Frontal cortex (tissue), 4 donors: Measurements from ENCODE around the gene SUSD3. TPM values are rescaled to one million over a fixed set of nuclear protein-coding genes. Genes with fewer than 3 reads are reported as not detected.

Experiments
- DNase-seq, 2 donors: peaks; one replicate each; pipeline ENCODE4 v3.0.0; 2012; ENCODE audit warnings: low spot score in 2 of 2
- FAIRE-seq: peaks from 2 replicates; lab custom pipeline; 2012; peaks lifted over from hg19 to GRCh38; lab: Jason Lieb, UNC
- total RNA-seq: library from RNA; depleted of rRNA; stranded (reverse); fragments of >200 nt; gene quantifications from one replicate; pipeline ENCODE4 v1.2.3, GENCODE V29; 2014
- donor health status: control.
- donor health status: control.
- donor health status: control.

The SUSD3 gene
- total RNA-seq, 1 donor from 2014 or later, result 0.41 TPM

DNA sequence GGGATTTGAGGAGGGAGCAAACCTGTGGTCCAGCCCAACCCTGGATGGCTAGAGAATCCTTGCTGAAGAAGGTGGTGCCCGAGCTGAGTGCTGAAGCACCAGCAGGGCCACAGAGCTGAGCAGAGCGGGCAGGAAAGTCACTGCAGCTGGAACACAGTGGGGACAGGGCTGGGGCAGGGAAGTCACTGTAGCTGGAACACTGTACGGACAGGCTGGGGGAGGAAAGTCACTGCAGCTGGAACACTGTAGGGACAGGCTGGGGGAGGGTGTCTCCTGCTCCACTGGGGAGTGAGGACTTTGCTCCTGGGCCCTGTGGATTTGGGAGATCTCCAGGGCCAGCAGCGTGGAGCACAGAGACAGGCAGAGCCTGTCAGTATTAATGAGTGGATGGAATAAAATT is 9.0 kb upstream of the SUSD3 start:
- DNase-seq (no peak), FAIRE-seq (no peak)

DNA sequence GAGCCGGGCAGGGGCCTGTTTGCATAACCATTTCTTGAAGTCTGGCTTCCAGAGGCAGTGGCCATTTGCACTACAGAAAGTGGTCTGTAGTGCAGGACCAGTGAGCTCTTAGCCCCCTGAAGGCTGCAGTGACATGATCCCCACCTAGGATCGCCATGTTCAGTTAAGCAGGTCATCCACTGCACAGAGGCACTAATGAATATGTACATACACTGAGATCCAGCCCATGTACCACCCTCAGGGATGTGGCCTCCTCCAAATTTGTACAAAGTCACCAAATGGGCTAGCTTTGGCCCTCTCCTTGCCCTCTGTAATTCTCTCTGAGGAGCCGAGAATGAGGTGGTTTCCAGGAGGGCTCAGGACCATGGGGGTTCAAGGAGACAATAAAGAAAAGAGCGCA is 8.3 kb upstream of the SUSD3 start:
- DNase-seq (no peak), FAIRE-seq (no peak)

DNA sequence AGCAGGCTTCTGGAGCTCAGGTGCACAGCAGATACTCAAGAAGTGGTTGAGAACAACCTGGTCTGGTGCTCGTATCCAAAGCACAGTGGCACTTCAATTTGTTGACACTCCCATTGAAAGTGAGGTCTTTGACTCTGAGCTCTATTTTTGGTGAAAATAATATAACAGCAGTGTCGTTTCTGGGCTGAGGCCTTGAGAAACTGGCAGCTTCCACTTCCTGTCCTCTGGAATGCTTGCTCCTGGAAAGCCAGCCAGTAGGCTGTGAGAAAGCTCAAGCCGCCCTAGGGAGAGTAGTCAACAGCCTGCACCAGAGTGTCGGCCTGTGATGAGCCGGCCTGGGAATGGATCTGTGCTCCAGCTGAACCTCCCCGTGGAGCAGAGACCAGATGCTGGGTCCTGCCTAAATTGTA is 6.8 kb upstream of the SUSD3 start:
- FAIRE-seq, result no peak
- DNase-seq, result no peak

DNA sequence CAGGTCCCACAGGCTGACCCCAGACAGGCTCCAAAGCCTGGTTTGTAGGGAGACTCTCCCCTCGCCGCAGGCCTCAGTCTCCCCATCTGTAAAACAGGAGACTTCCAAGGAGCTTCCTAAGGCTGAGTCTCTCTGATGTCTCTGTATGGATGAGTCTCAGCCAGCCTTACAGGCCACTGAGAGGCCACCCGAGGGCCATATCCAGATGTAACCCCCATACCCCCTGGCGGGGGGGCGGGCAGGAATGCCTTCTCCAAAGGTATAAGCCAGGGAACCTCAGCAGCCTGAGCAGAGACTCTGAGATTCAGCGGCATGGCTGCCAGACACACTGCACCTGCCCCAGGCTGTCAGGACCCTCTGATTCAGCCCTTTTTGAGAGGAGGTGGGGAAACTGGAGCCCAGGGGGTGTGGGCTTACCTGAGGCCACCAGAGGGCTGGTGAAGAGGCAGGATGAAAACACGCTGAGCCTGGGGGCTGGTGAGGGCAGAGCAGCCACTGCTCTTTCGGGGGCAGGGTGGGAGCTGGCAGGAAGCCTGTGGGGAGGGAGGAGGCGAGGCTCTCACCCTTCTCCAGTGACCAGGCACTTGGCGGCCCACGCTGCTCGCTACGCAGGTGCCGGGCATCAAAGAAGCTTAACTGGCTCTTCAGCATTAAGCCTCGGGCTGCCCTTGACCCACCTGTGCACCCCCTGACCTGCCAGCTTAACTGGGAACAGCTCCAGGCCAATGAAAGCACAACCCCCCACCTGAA is 5.5 kb upstream of the SUSD3 start:
- FAIRE-seq (no peak), DNase-seq (no peak)

DNA sequence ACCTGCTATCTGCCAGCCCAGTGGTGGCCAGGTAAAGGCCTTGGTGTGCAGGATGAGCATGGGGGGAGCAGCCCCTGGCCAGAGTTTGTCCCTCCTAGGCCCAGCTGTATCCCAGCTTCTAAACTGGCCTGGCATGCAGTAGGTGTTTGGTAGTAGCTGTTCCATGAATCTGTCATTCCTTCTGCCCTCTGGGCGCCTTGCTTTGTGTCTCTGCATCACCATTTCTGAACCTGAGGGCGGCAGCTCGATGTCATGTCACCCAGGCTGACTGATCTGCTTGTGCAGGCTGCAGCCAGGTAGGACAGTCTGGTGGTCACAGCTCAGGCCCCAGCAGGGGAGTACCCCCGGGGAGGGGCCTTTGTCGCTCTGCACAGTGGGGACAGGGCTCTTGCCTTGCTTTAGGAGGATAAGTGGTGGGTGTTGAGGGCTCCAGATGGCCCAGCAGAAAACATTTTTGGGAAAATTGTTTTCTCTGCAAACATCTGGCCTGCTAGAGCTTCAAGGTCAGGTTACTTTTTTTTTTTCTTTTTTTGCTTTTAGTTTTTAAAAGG is 4.6 kb upstream of the SUSD3 start:
- DNase-seq (no peak), FAIRE-seq (no peak)

DNA sequence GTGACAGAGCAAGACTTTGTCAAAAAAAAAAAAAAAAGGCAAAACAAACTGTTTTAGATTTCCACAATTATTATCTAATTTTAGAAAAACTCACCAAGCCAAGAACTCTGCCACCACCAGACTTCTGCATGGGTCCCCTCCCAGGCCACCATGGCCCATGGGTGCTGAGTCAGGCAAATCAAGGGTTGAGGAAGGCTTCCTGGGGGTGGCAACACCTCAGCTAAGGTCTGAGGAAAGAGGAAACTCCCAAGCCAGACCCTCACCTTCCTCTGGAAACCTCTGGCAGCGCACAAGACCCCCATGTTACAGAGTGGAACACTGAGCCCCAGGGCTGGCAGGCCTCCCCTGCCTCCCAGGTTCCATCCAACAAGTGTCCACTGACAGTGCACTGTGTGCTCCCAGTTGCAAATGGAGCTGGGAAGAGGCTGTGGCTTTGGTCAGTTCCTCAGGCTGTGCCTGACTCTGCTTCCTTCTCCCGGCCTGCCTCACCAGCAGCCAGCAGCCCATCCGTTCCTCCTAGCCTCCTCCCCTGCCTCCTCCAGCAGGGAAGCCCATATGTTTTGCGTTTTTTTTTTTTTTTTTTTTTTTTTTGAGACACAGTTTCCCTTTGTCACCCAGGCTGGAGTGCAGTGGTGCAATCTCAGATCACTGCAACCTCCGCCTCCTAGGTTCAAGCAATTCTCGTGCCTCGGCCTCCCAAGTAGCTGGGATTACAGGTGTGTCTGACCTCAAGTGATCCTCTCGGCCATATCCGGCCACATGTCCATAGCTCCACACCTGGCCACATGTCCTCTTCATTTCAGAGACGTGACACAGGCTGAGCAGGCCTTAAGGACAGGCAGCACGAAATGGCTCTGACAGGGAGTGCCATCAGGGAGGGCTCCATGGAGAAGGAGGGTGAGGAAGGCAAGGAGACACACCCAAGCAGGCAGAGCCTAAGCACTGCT is 3.5 kb upstream of the SUSD3 start:
- DNase-seq, result no peak
- FAIRE-seq, result no peak

DNA sequence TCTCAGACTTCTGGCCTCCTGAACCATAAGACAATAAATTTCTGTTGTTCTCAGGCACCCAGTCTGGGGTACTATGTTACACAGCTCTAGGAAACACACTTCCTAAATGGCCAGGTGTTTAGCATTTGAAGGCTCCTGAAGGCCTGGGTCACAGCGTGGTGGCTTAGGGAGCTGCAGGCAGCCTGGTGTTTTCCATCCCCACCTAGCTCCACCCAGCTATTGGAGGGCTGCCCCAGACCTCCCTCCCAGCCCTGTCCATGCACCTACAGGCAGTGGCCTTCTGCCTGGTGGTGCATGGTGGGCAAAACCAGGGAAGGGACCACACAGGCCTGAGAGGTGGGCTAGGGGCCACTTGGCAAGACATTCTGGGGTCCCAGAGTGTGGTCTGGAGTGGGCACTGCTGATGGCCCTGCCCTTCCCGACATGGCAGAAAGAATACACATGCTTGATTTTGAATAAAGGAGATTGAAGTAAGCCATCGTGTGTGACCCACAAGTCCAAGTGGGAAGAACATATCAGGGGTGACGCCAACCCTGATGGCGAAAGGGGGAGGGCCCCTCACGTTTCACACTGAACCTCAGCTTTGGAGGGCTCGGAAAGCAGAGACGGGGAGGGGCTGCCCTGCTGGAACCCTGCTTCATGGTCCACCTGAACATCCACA is 1.3 kb upstream of the SUSD3 start:
- FAIRE-seq (no peak), DNase-seq (no peak)

DNA sequence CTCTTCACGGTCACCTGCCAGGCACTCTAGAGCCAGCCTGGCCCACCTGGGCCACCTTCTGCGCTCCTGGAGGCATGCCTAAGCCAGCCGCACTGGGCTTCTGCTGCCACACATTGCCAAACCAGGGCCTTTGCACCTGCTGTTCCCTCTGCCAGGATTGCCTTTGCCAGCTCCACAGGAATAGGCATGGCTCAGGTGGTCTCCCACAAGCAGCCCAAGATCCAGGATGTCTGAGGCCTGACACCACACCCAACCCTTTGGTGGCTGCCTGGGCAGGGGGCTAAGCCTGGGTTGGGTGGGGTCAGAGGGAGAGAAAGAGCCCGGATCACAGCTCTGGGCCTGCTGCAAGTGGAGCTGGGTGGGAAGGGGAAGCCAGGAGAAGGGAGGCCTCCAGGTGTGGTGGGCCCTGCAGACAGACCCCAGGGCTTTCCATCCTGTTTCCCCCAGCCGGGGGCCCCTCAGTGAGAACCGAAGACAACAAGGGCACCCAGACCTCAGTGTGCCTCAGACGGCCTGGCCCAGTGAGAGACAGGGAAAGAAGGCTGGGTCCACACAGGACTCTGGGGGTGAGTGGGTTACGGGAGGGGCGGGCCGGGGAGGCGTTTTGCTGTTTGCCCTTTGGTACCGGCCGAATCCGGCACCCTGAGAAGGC is 672 bp upstream of the SUSD3 start:
- FAIRE-seq, result no peak
- DNase-seq, result no peak

DNA sequence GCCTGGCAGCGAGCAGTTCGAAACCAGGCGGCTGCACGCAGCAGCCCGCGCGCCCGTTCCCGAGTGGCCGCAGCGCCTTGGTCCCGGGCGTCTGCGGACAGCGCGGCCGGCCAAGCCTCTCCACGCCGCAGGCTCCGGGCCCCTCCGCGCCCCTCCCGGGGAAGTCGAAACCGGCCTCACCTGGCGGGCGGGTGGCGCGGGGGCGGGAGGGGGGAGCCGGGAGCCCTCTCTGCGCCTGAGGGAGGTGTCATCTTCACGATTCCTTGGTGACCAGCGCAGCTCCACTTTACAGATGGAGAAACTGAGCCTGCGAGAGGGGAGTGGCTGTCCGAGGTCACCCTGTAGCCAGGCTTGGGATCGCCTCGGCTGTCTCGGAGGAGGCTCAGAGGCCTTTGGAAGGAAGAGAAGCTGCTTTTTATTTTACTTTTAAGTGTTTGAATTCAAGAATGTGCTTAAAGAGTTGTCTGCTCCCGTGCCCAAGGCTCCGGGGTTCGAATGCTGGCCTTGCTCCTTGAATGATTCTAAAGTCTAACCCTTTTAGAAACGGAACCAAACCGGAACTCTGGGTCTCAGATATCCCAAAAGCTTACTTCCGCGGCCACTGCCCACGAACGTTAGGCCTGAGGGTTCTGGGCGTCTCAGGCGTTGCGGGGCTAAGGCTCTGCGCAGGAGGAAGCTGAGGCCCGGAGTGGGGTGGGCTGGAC is 662 bp downstream of the SUSD3 start:
- DNase-seq, result no peak
- FAIRE-seq, result no peak

DNA sequence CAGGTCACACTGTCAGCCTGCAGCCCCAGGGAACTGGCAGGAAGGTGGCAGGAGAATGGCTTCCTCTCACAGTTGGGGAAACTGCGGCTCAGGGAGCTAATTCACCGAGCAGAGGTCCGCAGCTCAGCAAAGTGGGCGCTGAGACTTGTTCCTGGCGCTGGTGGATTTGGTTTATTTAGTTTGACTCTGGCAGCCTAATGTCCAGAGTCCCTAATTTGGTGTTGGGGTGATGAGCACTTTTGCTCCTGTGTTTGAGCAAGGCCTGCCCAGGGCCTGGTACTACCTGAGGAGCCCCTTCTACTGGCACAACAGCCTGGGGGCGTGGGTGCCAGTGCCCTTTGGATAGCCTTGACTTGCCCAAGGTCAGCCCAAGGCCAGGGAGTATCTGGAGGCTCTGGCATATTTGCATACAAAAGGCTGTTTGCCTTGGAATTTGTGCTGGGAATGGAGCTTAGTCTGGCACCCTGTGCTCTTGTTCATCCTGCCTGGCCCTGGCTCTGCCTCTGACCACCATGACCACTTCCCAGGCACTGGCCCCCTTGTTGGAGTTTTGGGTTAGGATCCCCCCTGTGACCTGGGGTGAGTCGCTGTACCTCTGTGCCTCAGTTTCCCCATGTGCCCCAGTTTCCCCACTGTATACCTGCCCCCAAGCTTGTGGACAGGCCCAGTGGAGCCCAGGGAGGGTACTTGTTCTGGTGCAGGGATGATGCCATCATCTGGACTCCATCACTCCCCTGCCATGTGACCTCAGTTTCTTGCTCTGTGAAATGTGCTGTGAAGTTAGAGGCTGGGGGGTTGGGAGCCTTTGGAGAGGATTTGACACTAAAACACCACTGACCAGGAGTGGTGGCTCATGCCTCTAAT is 1.4 kb downstream of the SUSD3 start:
- DNase-seq (no peak), FAIRE-seq (no peak)

DNA sequence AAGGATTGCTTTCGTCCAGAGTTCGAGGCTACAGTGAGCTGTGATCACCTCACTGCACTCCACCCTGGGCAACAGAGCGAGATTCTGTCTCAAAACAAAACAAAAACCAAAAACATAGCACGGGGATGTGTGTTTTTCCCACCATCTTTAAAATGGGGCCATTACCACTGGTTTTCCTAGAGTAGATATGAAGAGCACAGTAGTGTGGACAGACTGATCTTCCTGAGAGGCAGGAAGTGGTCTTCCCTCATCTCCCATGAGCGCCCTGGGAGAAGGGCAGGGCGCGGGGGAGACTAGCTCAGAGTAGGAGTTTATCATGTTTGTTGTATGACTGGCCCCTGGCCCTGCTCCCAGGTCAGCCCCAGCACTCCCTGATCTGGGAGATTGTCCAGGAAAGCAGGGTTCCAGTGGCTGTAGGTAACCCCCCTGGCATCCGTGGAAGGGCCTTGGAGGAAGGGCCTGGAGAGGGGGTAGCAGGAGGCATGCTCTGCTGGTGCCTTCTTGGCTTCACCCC is 2.3 kb downstream of the SUSD3 start:
- DNase-seq, result no peak
- FAIRE-seq, result no peak

DNA sequence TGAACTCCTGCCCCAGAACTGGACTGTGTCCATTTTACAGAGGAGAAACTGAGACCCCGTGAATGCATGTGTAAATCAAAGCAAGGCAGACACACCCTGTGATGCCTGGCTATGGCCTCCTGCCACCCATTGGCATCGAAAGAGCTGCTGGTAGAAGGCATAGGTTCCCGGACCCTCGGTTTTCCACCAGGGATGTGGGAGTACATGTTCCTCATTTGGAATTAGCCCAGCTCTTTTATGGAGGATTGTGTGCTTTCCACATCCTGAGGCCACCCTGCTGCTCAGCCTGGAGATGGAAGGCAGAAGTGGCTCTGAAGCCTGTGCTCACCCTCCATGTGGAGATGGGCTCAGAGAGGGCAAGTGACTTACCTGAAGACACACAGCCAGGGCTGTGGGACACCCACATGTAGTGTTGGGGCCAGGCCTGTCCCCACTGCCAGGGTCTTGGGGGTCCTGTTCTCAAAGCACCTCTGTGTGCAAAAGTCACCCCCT is 2.8 kb downstream of the SUSD3 start:
- no peak for DNase-seq
- FAIRE-seq, result no peak

DNA sequence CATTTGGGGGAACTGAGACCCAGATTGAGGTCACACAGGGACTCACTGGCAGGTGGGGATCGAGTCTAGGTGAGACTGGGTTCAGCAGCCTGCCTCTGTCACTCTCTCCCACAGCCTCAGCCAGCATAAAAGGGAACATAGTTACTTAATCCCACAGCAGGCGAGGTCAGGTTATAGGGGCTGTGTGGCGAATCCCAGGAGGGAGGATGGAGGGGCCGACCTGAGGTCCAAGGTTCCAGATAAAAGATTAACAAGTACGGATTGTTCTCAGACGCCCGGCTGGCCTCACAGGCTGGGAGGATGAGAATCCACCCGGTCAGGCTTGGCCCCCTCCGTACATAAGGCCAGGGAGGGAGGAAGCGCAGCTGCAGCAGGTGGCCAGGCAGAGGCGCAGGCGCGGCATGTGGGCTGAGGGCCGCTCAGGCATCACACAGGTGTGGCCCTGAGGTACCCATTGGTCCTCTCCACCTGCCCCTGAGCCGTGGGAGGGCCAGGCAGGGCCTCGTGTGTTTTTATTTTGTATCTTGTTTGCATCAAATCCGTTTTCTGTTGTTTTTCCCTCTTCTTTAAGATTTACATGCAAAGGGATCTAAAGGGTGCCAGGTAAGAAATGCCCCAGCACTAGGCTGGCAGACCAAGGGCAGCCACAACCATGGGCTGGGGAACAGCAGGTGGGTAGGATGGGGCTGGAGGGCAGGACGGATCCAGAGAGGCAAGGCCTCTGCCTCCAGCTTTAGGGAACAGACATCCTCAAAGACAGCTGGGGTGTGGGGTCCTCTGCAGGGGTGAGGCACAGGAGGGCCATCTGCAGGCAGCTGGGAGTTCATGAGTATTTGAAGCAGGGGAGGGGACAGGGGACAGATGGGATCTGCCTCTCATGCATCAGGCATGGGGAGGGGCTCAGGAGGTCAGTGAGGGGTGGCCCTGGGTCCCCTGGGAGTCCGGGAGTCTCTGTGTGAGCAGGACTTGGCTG is 3.6 kb downstream of the SUSD3 start:
- FAIRE-seq (no peak), DNase-seq (no peak)

DNA sequence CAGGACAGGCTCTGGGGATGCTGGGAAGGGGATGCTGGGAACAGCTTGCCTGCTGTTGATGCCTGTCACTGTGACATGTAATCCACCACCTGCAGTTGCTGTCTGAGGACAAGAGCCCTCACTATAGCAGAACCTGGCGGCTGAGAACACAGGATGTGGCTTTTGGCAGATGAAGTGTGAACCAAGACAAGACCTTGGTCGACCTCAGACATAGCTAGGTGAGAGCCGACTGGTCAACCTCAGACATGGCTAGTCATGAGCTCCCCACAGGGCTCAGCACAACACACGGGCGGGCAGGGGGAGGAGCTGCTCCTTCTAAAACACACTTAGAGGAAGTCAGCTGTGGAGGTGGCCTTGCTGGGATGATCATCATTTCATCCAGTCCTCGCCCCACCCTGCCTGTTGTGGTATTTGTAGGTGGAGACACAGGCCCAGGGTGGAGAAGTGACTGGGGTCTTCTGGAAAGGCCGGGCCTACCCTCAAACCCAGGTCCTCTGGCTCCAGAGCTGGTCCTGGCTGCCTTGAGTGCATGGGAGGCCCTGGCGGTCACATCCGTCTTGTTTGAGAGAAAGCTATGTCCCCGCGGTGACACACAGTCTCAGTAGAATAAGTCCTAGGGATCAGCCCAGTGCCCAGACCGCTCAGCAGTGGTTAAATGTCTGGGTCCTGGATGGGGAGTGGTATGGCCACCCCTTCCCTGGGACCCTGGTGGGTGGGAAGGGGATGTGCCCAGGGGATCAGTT is 6.1 kb downstream of the SUSD3 start:
- DNase-seq (no peak), FAIRE-seq (no peak)

DNA sequence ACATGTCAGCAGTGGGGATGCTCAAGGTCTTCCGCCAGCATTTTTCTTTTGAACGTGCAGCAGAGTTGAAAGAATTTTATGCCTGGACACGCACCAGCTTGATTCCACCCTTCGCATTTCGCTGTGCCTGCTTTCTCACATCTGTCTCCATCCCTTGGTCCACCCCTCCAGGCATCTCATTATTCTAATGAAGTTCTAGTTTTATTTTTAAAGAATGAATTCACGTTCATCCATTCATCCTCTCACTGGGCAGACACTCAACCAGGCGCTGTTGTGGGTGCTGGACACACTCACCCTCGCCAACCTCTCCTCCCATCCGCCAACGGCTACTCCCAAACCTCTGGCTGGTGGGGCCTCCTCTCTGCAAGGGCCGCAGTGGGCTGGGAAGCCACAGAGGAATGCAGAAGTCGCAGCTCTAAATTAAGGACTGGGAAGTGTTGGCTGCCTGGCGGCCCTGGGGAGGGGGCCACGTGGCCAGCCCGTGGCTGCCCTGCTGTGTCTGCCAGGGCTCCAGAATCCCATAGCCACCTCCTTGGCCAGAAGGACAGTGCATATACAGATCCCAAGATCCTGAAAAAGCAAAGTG is 6.7 kb downstream of the SUSD3 start:
- FAIRE-seq, result no peak
- no peak for DNase-seq
